ENCODE data around the gene C1orf105.

- TF ChIP-seq CTCF (IDR thresholded peaks at IDR 0.05): no peak
- TF ChIP-seq POLR2A (IDR thresholded peaks at IDR 0.05): no peak
Observed at GRCh38 chr1:172383536-172383935, 36.9 kb upstream of the C1orf105 start.
